HG03064 (cell line): ENCODE data around the gene SYK.
"Not testable (repeated sequence)": the region's sequence is repeated elsewhere in the genome, so short reads cannot be mapped to it uniquely, and the experiment has no call there.

ENCODE experiments used
- ATAC-seq: cut with Tn5 transposase; IDR thresholded peaks from one replicate; pipeline ENCODE4 v1.9.1; 2021; ENCODE audit warnings: low read depth; ENCODE audit not compliant: unreplicated experiment

The SYK gene

GRCh38 chr9:90871327-90871935, 69.8 kb downstream of the SYK start:
- no peak for ATAC-seq

GRCh38 chr9:90872835-90873294, 71.2 kb downstream of the SYK start:
- no peak for ATAC-seq

- no peak for ATAC-seq
These were observed 71.8 kb downstream of the SYK start for GRCh38 chr9:90873422-90873821.

GRCh38 chr9:90874194-90874593, 72.6 kb downstream of the SYK start:
- ATAC-seq: no peak

- ATAC-seq: no peak
These were observed 76.9 kb downstream of the SYK start for GRCh38 chr9:90878562-90878961.

- no peak for ATAC-seq
These were observed 78.4 kb downstream of the SYK start for GRCh38 chr9:90880066-90880465.

- no peak for ATAC-seq
These were observed 79.0 kb downstream of the SYK start for GRCh38 chr9:90880669-90881068.

GRCh38 chr9:90881648-90882047, 80.0 kb downstream of the SYK start:
- ATAC-seq: peak; percentile 71

- ATAC-seq: no peak
These were observed 81.5 kb downstream of the SYK start for GRCh38 chr9:90882991-90883600.

GRCh38 chr9:90883661-90884060, 82.0 kb downstream of the SYK start:
- ATAC-seq: no peak

- no peak for ATAC-seq
These were observed 82.6 kb downstream of the SYK start for GRCh38 chr9:90884178-90884577.

- ATAC-seq: not testable (repeated sequence)
These were observed 85.2 kb downstream of the SYK start for GRCh38 chr9:90886868-90887267.

GRCh38 chr9:90888941-90889340, 87.3 kb downstream of the SYK start:
- no peak for ATAC-seq

GRCh38 chr9:90890146-90890810, 88.7 kb downstream of the SYK start:
- no peak for ATAC-seq

- no peak for ATAC-seq
These were observed 89.9 kb downstream of the SYK start for GRCh38 chr9:90891308-90892040.

- ATAC-seq: no peak
These were observed 91.3 kb downstream of the SYK start for GRCh38 chr9:90892918-90893317.

- no peak for ATAC-seq
These were observed 92.1 kb downstream of the SYK start for GRCh38 chr9:90893706-90894105.

GRCh38 chr9:90894986-90895687, 93.5 kb downstream of the SYK start:
- ATAC-seq: no peak

GRCh38 chr9:90895786-90896185, 94.2 kb downstream of the SYK start:
- ATAC-seq: no peak

- ATAC-seq: no peak
These were observed 94.6 kb downstream of the SYK start for GRCh38 chr9:90896231-90896630.

GRCh38 chr9:90898228-90898627, 96.6 kb downstream of the SYK start:
- ATAC-seq: no peak
